Stimulated activated CD4-positive, alpha-beta T cell treated with anti-CD3 and anti-CD28 coated beads, Interleukin-4, amount 100 ng/mL, for 48 hours (primary cell): Measurements from ENCODE around the gene CLCNKB.
"Not testable (repeated sequence)": the region's sequence is repeated elsewhere in the genome, so short reads cannot be mapped to it uniquely, and the experiment has no call there.

ENCODE experiments used
- DNase-seq, 2 donors: peaks; one replicate each; pipeline ENCODE4 v3.0.0-alpha.2; 2020; ENCODE audit warnings: low read depth in 2 of 2

The CLCNKB gene

DNA sequence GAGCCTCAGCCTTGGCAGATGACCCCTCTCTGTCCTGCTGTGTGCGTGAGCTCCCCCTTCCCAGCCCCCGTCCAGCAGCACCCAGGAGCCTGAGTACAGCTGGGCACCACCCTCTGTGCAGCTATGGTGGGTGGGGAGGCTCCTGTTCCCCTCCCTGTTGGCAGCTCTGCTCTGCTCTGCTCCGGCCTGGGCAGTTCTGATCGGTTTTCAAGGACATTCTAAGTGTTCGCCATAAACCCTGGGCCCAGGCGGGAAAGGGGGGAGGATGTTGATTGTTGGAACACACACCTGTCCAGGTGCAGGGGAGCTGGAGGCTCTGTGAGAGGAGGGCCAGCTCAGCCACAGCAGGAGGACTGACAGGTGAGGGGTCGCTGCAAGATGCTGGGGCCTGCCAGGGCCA is at the start of gene CLCNKB:
CLCNKB (plus strand) TSS at position 262 of the 400 bp plus-strand sequence. CDS start 711 bp downstream, outside the sequence.
- no peak for DNase-seq

DNA sequence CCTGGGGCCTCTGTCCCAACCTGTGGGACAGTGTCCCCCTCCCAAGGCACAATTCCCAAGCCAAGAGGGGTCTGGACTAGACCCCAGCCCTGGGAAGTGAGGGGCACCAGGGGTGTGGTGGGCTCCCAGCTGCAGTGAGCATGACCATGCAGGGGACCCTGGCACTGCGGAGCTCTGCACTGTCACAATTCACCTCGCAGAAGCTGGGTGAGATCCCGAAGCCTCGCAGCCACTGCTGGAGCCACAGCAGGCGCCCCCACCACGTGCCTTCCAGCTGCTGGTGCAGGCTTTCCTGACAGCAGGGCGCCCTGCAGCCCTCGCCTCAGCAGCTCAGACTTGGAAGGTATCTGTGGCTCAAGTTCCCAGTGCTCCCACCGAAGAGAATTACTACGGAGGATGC is 49.5 kb upstream of the CLCNKB start:
- no peak for DNase-seq

GRCh38 chr1:15994590-15995351 is 48.8 kb upstream of the CLCNKB start:
- DNase-seq, result peak; percentile 37 to 45

GRCh38 chr1:15997076-15997585 is 46.5 kb upstream of the CLCNKB start:
- DNase-seq, result no peak

DNA sequence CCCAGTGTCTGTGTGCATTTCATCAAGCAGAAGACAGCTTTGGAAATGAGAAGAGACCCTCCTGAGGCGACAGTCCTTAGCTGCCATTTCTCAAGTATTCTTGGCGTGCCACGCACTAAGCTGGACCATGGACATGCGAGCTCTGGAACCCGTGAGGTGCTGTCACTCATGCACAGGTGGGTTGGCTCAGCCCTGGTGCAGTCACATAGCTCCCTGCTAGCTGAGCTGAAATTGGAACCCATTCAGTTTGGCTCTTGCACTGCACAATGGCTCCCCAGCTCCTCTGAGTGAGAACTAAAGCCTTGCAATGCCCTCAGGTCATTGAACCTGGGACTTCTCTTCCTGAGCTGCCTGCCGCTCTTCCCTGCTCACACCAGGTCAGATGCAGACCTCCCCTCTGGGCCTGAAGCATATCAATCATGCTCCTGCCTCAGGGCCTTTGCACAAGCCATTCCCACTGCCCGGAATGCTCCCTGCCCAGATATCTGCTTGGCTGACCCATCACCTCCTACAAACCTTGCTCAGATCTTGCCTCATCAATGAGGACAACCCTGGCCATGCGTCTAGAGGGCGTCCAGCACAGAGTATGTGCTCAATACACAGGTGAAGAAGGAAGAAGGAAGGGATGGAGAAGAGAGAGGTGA is 45.8 kb upstream of the CLCNKB start:
- DNase-seq, result no peak

- DNase-seq, result no peak
These were observed 44.7 kb upstream of the CLCNKB start for GRCh38 chr1:15998929-15999328.

DNA sequence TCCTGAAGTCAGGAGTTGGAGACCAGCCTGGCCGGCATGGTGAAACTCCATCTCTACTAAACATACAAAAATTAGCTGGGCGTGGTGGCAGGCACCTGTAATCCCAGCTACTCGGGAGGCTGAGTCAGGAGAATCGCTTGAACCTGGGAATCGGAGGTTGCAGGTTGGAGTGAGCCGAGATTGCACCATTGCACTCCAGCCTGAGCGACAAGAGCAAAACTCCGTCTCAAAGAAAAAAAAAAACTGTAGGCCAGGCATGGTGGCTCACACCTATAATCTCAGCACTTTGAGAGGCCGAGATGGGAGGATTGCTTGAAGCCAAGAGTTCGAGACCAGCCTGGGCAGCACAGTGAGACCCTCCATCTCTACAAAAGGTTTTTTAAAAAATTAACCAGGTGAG is 42.3 kb upstream of the CLCNKB start:
- DNase-seq, result not testable (repeated sequence)

GRCh38 chr1:16005597-16005996 is 38.0 kb upstream of the CLCNKB start:
- no peak for DNase-seq

DNA sequence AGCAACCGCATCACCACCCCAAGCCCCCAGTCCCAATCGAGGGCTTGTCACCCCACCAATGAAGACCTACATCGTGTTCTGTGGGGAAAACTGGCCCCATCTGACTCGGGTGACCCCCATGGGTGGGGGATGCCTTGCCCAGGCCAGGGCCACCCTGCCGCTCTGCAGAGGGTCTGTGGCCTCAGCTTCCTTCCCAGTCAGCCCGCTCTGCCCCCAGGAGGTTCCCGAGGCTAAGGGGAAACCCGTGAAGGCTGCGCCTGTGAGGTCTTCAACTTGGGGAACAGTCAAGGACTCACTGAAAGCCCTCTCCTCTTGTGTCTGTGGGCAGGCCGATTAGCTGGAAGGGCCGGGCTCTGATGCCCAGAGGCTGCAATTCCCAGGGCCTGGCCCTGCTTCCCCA is 37.6 kb upstream of the CLCNKB start:
- DNase-seq, result no peak

DNA sequence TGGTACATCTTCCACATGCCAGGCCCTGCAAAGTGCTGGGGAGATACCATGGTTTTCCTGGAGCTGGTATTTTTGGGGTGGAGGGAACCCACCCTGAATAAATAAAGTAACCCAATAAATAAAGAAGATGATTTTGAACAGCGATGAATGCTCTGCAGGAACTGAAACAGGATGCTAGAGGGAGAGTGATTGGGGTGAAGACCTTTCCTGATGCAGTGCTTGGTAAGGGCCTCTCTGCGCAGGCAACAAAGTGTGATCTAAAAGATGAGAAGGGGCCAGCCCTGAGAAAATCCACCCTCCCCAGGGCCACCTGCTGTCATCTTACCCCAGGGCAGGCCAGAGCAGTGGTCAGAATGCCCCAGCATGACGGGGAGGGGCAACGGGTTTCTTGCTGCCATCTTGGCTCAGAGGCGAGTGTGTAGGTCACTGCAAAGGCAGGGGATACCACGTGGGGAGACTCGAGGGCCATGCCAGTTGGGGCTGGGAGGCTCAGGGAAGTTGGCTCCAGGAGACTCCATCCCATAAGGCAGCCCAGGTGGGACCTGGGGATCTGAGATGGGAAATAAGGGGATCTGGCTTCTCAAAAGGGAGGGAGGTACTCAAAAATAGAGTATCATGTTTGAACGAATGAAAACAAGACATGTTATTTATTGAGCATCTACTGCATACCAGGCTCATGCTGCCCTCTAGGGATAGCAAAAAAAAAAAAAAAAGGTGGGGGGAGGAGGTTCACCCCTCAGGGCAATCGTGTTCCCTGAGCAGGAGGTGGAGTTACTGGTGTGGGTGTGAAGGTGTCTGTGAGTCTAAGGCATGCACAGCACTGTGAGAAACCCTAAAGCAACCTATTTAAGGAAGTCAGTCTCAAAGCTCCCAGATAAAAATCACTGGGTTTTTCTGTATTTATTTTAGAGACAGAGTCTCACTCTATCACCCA is 36.8 kb upstream of the CLCNKB start:
- DNase-seq, result no peak

GRCh38 chr1:16007671-16008341 is 35.8 kb upstream of the CLCNKB start:
- DNase-seq, result no peak

DNA sequence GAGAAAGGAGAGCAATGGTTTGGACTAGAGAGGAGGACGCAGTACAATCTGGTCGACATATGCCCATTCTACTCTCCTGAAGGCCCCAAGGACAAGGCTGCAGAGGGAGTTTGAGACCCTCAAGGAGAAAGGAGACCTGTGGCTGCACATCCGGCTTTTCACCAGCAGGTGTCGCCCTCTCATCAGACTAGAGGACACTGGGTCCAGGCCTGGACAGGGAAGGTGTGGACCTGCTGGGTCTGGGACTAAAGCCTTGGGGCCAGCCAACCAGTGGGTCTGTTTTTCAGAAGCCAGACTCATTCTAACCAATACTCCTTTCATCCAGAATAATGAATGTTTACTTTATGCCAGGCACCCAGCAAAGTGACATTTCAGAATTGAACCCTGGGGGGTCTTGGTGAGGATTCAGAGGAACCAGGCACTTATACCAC is 34.5 kb upstream of the CLCNKB start:
- peak; percentile 60 to 80 for DNase-seq

DNA sequence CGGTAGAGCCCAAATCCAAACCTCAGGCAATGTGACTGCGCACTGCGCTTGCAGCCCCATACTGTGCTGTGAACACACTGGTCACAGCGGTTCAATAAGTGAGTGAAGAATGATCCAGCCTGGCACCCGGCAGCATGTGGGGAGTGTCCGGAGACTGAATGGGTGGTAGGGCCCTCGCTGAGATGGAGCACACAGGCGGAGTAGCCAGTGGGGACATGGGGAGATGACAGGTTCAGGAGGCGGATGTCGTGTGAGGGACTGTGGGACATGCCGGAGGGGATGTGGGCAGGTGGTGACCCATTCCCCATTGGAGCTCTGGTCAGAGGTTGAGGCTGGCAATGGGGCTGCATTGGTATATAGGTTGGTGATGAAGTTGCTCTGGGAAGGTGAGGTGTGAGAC is 33.9 kb upstream of the CLCNKB start:
- no peak for DNase-seq

- DNase-seq, result no peak
These were observed 32.7 kb upstream of the CLCNKB start for GRCh38 chr1:16010837-16011236.

DNA sequence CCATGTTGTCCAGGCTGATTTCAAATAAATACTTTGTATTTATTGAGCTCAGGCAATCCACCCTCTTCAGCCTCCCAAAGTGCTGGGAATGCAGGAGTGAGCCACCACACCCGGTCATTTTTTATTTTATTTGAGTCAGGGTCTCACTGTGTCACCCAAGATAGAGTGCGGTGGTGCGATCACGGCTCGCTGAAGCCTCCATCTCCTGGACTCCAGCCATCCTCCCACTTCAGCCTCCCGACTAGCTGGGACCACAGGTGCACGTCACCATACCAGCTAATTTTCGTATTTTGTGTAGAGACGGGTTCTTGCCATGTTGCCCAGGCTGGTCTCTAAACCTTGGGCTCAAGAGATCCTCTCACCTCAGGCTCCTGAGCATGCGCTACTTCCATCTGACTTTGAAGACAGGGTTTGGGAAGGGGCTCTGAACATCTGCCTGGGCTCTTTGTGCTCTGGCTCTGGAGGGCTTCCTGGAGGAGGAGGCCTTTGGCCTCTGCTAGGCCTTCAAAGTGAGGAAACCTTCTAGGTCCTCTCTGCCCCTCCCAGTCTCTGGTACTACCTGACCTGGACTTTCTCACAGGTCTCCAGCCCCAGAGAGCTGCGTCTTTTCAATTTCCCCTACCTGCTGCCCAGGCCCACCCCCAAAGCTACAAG is 31.5 kb upstream of the CLCNKB start:
- DNase-seq, result no peak

DNA sequence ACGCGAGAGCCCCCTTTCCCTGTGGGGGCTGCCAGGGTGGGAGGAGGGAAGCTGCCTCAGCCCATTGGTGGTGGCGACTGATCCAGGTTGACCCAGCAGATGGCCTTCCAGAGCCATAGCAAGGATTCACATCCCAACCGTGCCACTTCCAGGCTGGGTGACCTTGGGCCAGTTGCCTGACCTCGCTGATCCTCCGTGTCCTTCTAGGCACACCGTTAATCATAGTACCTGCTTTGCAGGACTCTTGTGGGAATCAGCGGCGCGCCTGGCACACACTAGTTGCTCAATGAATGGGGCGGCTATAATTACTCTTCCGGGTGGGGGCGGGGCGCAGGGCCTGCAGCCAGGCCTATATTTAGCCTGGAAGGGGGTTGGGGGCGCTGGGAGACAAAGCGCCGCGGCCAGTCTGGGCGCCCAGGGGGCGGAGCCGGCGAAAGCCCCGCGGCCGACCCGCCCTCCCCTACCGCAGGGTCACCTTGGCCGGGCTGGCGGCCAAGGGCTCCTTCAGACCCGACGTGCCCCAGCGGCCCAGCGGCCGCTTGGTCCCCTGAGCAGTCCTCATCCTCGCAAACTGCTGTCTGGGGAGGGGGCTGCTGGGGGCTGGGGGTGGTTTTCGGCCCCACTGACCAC is 30.9 kb upstream of the CLCNKB start:
- DNase-seq, result peak; percentile 14 to 35

DNA sequence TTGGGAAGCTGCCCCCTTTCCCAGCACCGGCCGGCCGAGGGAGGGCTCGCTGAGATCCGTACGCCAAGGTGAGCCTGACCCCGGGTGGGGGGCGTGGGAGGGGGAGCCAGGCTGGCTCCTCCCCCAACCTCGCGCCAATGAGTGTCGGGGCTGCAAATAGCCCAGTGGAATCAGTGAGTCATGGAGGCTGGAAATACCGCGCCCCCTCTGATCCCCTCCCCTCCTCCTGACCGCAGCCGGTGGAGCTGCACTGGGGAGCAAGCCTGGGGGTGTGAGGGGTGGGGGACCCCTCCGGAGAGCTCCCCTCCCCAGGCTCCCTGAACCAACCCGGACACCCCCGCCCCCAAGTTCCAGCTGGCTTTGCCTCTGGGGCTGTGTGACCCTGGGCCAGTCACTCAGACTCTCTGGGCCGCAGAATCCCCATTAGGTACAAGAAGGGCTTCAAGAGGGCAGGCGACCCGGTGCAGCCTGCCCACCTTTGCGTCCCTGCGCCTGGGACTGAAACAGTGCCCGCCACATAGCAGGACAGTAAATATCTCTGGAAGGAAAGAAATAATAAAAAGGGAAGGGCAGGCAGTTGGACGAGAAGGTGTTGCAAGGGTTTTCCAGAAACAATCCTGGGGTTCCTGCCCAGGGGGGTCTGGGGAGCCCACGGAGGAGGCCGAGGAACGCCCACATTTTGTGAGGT is 30.2 kb upstream of the CLCNKB start:
- peak; percentile 23 to 35 for DNase-seq

- DNase-seq, result no peak
These were observed 29.7 kb upstream of the CLCNKB start for GRCh38 chr1:16013908-16014258.

DNA sequence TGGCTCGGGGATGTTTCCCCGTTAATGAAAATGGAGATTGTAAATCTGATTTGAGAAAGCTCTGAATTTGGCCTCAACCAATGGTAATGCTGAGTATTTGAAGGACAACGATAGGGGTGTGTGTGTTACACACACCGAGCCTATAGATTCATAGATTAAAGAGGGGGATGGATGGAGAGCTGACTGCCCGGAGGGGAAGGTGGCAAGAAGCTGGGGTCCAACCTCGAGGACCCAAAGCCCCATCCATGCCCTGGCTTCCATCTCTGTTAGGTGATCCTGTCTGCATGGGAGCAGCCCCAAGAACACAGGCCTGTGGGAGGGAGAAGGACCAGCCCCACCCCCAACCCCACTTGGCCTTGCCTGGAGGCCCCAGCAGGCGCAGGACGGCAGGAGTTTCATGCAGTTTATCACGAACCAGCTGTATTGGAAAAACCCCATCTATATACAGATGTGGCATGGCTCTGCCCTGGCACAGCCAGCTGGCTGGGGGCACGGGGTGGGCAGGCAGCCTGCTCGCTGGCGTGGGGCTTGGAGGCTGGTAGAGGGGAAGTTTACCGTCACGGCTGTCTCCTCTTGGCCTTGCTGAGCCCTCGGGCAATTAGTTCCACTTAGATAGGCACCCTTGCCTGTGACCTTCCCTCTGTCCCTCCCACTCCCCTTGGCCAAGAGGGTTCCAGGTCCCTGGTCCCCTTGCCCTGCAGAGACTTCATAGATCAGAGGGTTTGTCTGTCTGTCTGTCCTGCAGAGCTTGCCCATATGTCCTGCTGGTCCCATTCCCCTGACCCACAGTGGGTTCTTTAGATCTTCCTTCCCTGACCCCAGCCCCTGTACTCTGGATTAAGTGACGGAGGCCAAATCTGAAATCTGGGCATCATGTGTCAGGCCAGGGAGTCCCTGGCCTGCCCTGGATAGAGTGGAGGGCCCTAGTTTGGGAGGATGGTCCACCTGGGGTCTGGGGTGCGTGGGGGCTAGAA is 28.8 kb upstream of the CLCNKB start:
- no peak for DNase-seq
